ENCODE measurements around the gene RAI1. TPM values are rescaled to one million over a fixed set of nuclear protein-coding genes. Genes with fewer than 3 reads are reported as not detected.

RAI1 gene
- total RNA-seq, 1 donor from 2014 or later, result 28.8 TPM

GRCh38 chr17:17693253-17694168 lies 12.3 kb downstream of the RAI1 start:
- no peak for DNase-seq (ENCODE audit: low spot score)
- intact Hi-C loops (cut with DNase I), result loop anchor here (2.0 kb wide), 1 partner anchor 19 kb away; no protein-coding TSS in a partner anchor

- intact Hi-C loops (cut with DNase I), result loop anchor here (2.0 kb wide), 1 partner anchor 18 kb away; no protein-coding TSS in a partner anchor
Measured at GRCh38 chr17:17694169-17695081, 13.2 kb downstream of the RAI1 start.

GRCh38 chr17:17696085-17696484 lies 14.8 kb downstream of the RAI1 start:
- DNase-seq (ENCODE audit: low spot score), result no peak
- intact Hi-C loops (cut with DNase I), result no loop called here

More at GRCh38 chr17:17694169-17695081, 13.2 kb downstream of the RAI1 start:
- peak; percentile 90 for DNase-seq (ENCODE audit: low spot score)

GRCh38 chr17:17696882-17697633 lies 15.8 kb downstream of the RAI1 start:
- intact Hi-C loops (cut with DNase I), result no loop called here
- DNase-seq (ENCODE audit: low spot score), result no peak

- no peak for DNase-seq (ENCODE audit: low spot score)
- intact Hi-C loops (cut with DNase I), result no loop called here
Measured at GRCh38 chr17:17698371-17698770, 17.1 kb downstream of the RAI1 start.

- intact Hi-C loops (cut with DNase I), result no loop called here
- no peak for DNase-seq (ENCODE audit: low spot score)
Measured at GRCh38 chr17:17698869-17699351, 17.7 kb downstream of the RAI1 start.

- no peak for DNase-seq (ENCODE audit: low spot score)
- intact Hi-C loops (cut with DNase I), result no loop called here
Measured at GRCh38 chr17:17699491-17699890, 18.2 kb downstream of the RAI1 start.

GRCh38 chr17:17700251-17700969 lies 19.2 kb downstream of the RAI1 start:
- intact Hi-C loops (cut with DNase I), result no loop called here
- no peak for DNase-seq (ENCODE audit: low spot score)

GRCh38 chr17:17701112-17701511 lies 19.9 kb downstream of the RAI1 start:
- no peak for DNase-seq (ENCODE audit: low spot score)
- intact Hi-C loops (cut with DNase I), result no loop called here

GRCh38 chr17:17701658-17702057 lies 20.4 kb downstream of the RAI1 start:
- no peak for DNase-seq (ENCODE audit: low spot score)
- intact Hi-C loops (cut with DNase I), result no loop called here

- DNase-seq (ENCODE audit: low spot score), result no peak
- intact Hi-C loops (cut with DNase I), result no loop called here
Measured at GRCh38 chr17:17702449-17703139, 21.3 kb downstream of the RAI1 start.

GRCh38 chr17:17703140-17703919 lies 22.1 kb downstream of the RAI1 start:
- DNase-seq (ENCODE audit: low spot score), result no peak

GRCh38 chr17:17704931-17705330 lies 23.7 kb downstream of the RAI1 start:
- intact Hi-C loops (cut with DNase I), result no loop called here
- DNase-seq (ENCODE audit: low spot score), result no peak

More at GRCh38 chr17:17703140-17703919, 22.1 kb downstream of the RAI1 start:
- intact Hi-C loops (cut with DNase I), result no loop called here

GRCh38 chr17:17706140-17707060 lies 25.1 kb downstream of the RAI1 start:
- intact Hi-C loops (cut with DNase I), result no loop called here
- DNase-seq (ENCODE audit: low spot score), result no peak

- DNase-seq (ENCODE audit: low spot score), result no peak
Measured at GRCh38 chr17:17708295-17708694, 27.0 kb downstream of the RAI1 start.

GRCh38 chr17:17708816-17709215 lies 27.6 kb downstream of the RAI1 start:
- intact Hi-C loops (cut with DNase I), result no loop called here
- no peak for DNase-seq (ENCODE audit: low spot score)

More at GRCh38 chr17:17708295-17708694, 27.0 kb downstream of the RAI1 start:
- intact Hi-C loops (cut with DNase I), result no loop called here
